AG04450 (cell line): ENCODE results near the gene RHAG. TPM values are rescaled to one million over a fixed set of nuclear protein-coding genes. Genes with fewer than 3 reads are reported as not detected.

Experiments
- CTCF ChIA-PET: fragments of 300-600, 350-600 bp; formaldehyde crosslinking; extraction: SDS; loops from one replicate; lab custom pipeline; 2022; ENCODE audit warnings: antibody characterized with exemption, inconsistent platforms; lab: Charles Lee
- POLR2A ChIA-PET: fragments of 350-600 bp; formaldehyde crosslinking; extraction: SDS; loops from one replicate; lab custom pipeline; 2021; ENCODE audit warnings: antibody characterized with exemption, inconsistent platforms; lab: Yijun Ruan, JAX
- DNase-seq: peaks from one replicate; pipeline ENCODE4 v3.0.0-alpha.2; 2011; ENCODE audit warnings: low read depth, low spot score
- H3K27ac ChIP-seq: one replicate; pipeline ENCODE4 v1.5.1; 2012; ENCODE audit warnings: low read depth, low read length, control low read depth
- H3K27me3 ChIP-seq: one replicate; pipeline ENCODE4 v1.6.0; 2012; ENCODE audit warnings: low read length; ENCODE audit not compliant: control insufficient read depth, insufficient read depth
- H3K4me3 ChIP-seq: 2 replicates; pipeline ENCODE4 v1.5.1; 2011; ENCODE audit warnings: mild to moderate bottlenecking, low read depth, low read length, control low read depth
- H3K9me3 ChIP-seq: 2 replicates; pipeline ENCODE4 v1.5.1; 2012; ENCODE audit warnings: low read length; ENCODE audit not compliant: control insufficient read depth, insufficient read depth
- polyA plus RNA-seq: library from polyadenylated mRNA; depleted of rRNA; stranded (reverse); fragments of >200 nt; gene quantifications from 2 replicates; pipeline ENCODE4 v1.2.3, GENCODE V29; 2011; rRNA removed
- TF ChIP-seq, protein P1 (sequence below): IDR thresholded peaks from 2 replicates; pipeline ENCODE4 v1.5.1; 2011; ENCODE audit warnings: low read depth, low read length, control low read depth, inconsistent platforms

The RHAG gene
- polyA plus RNA-seq, 1 experiment = not detected

GRCh38 chr6:49556429-49556837 is 80.2 kb downstream of the RHAG start:
- TF ChIP-seq, protein P1, sequence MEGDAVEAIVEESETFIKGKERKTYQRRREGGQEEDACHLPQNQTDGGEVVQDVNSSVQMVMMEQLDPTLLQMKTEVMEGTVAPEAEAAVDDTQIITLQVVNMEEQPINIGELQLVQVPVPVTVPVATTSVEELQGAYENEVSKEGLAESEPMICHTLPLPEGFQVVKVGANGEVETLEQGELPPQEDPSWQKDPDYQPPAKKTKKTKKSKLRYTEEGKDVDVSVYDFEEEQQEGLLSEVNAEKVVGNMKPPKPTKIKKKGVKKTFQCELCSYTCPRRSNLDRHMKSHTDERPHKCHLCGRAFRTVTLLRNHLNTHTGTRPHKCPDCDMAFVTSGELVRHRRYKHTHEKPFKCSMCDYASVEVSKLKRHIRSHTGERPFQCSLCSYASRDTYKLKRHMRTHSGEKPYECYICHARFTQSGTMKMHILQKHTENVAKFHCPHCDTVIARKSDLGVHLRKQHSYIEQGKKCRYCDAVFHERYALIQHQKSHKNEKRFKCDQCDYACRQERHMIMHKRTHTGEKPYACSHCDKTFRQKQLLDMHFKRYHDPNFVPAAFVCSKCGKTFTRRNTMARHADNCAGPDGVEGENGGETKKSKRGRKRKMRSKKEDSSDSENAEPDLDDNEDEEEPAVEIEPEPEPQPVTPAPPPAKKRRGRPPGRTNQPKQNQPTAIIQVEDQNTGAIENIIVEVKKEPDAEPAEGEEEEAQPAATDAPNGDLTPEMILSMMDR = no peak
- no peak for DNase-seq
- H3K27me3 ChIP-seq = peaks cover under 1% of the 10 kb centered on the region
- ChIA-PET CTCF (no interaction called here), POLR2A (no interaction called here)
- H3K4me3 ChIP-seq = no peak overlapping the region
- H3K9me3 ChIP-seq = no peaks in the 10 kb centered on the region
- no peak overlapping the region for H3K27ac ChIP-seq

DNA sequence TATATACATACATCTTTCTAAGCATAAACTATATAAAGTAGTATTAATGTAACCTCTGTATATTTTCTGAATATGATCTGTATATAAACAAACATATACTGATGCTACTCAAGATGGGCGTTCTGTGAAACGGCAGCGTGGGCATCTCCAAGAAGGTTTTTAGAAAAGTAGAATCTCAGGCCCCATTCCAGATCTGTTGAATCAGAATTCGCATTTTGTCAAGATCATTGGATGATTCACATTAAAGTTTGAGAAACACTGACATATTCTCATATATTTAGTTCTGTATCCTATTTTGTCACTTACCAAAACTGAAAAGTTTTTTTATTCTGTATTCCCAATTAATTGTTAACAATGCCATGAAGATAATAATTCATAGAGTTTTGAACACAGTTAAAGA is 80.7 kb downstream of the RHAG start:
- Histone ChIP-seq H3K9me3 (no peaks in the 10 kb centered on the region; the same call in 1 of the 2 replicates), H3K27ac (no peak overlapping the region), H3K27me3 (peaks cover 5% of the 10 kb centered on the region), H3K4me3 (no peak overlapping the region)
- DNase-seq = no peak
- ChIA-PET POLR2A (no interaction called here), CTCF (no interaction called here)
- TF ChIP-seq, protein P1 = no peak

Other genes starting within 250 kb of the RHAG start
- gene MMUT, start 173.6 kb downstream of the RHAG start, polyA plus RNA-seq = 19.9 and 26.8 TPM in 2 replicates
- 3.4 and 6.5 TPM in 2 replicates for gene CENPQ, start 173.5 kb downstream of the RHAG start, polyA plus RNA-seq
- gene GLYATL3, start 136.9 kb downstream of the RHAG start, polyA plus RNA-seq = not detected in 2 replicates
- not detected in 2 replicates for gene C6orf141, start 86.2 kb downstream of the RHAG start, polyA plus RNA-seq
- not detected in 2 replicates for gene CRISP2, start 76.7 kb upstream of the RHAG start, polyA plus RNA-seq
- gene CRISP3, start 107.5 kb upstream of the RHAG start, polyA plus RNA-seq = not detected in 2 replicates
- gene PGK2, start 150.4 kb upstream of the RHAG start, polyA plus RNA-seq = not detected in 2 replicates
- not detected in 2 replicates for gene CRISP1, start 229.7 kb upstream of the RHAG start, polyA plus RNA-seq